ENCODE results near the gene MOGAT1. TPM values are rescaled to one million over a fixed set of nuclear protein-coding genes. Genes with fewer than 3 reads are reported as not detected.
A peak's percentile ranks its signal among the peaks of the same experiment; 100 is the strongest.

Gene MOGAT1
- total and polyA plus RNA-seq, 9 of the 15 experiments (the other 6 are each of a cell fraction or from before 2014, with no cell fraction given): not detected

DNA sequence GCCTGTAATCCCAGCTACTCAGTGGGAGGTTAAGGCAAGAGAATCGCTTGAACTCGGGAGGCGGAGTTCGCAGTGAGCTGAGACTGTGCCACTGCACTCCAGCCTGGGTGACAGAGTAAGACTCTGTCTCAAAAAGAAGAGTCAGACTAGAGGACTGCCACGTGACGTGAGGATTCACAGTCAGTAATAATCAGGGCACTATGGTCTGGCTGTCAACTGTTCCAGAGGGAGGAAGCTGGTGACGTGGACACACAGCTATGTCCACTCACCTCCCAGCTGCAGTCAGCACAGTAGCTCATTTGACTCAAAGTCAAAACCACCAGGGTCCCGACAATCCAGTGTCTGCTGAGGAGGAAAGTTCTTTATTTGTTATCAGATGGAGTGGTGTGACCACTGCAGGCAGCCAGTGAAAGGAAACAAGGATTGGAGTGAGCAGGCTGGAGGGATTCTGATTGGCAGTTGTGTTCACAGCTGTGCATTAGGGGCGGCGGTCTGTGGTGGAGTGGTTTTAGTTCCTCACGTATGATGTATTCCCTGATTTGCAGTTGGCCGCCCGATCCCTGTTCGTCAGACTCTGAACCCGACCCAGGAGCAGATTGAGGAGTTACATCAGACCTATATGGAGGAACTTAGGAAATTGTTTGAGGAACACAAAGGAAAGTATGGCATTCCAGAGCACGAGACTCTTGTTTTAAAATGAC lies 37.9 kb downstream of the MOGAT1 start (continued):
- peak; percentile 63 for TF ChIP-seq FOSL1 (tag; conservative IDR thresholded peaks at IDR 0.05)
- peak in 1 of 2 experiments; percentile 98; a peak in 2 of 4 replicates for TF ChIP-seq ZNF318 (IDR thresholded peaks at IDR 0.05; ENCODE audit: borderline replicate concordance in 1 of 2, low read depth in 1 of 2)
- TF ChIP-seq MEF2D (tag; conservative IDR thresholded peaks at IDR 0.05; ENCODE audit: low read depth): no peak
- no peak for TF ChIP-seq ARNT (IDR thresholded peaks at IDR 0.05)
- TF ChIP-seq PHF21A (IDR thresholded peaks at IDR 0.05; ENCODE audit: borderline replicate concordance, low read depth): peak; percentile 56; the same call in 1 of the 2 replicates
- peak; percentile 97 for TF ChIP-seq SREBF1 (IDR thresholded peaks at IDR 0.05; ENCODE audit: borderline replicate concordance, low read depth, low read length)
- TF ChIP-seq, protein P1, sequence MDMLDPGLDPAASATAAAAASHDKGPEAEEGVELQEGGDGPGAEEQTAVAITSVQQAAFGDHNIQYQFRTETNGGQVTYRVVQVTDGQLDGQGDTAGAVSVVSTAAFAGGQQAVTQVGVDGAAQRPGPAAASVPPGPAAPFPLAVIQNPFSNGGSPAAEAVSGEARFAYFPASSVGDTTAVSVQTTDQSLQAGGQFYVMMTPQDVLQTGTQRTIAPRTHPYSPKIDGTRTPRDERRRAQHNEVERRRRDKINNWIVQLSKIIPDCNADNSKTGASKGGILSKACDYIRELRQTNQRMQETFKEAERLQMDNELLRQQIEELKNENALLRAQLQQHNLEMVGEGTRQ (CRISPR knock-in tag; IDR thresholded peaks at IDR 0.05): peak; percentile 84
- TF ChIP-seq, protein P2, sequence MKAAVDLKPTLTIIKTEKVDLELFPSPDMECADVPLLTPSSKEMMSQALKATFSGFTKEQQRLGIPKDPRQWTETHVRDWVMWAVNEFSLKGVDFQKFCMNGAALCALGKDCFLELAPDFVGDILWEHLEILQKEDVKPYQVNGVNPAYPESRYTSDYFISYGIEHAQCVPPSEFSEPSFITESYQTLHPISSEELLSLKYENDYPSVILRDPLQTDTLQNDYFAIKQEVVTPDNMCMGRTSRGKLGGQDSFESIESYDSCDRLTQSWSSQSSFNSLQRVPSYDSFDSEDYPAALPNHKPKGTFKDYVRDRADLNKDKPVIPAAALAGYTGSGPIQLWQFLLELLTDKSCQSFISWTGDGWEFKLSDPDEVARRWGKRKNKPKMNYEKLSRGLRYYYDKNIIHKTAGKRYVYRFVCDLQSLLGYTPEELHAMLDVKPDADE (conservative IDR thresholded peaks at IDR 0.05; ENCODE audit: control insufficient read depth, low read depth, low read length): no peak
- TF ChIP-seq NR2C1 (IDR thresholded peaks at IDR 0.05): no peak
- TF ChIP-seq NR2C1 (tag; IDR thresholded peaks at IDR 0.05): no peak
- no peak for TF ChIP-seq POLR2AphosphoS2 (IDR thresholded peaks at IDR 0.05; ENCODE audit: low read length)
- TF ChIP-seq MYBL2 (IDR thresholded peaks at IDR 0.05; ENCODE audit: low read depth): no peak; the same call in 1 of the 2 replicates
- no peak for TF ChIP-seq MYBL2 (CRISPR knock-in tag; IDR thresholded peaks at IDR 0.05; ENCODE audit: borderline replicate concordance)
